Testis (tissue), 2 donors: ENCODE data around the gene DERA.

Source experiments
- POLR2A ChIP-seq: fragments of 450-650 bp; IDR thresholded peaks from one replicate; pipeline ENCODE4 v1.6.1; 2017; ENCODE audit warnings: antibody characterized with exemption, mild to moderate bottlenecking, moderate library complexity
- TF ChIP-seq, protein P1 (sequence below), 3 experiments: fragments of 450-650 bp in 2 of 3; fragments of 200-600 bp in 1 of 3; sonication (generic) in 1 of 3; IDR thresholded peaks; one replicate each; pipeline ENCODE4 v1.5.1; 2016 to 2019; ENCODE audit warnings: antibody characterized with exemption in 3 of 3, mild to moderate bottlenecking in 2 of 3, moderate library complexity in 1 of 3

DNA sequence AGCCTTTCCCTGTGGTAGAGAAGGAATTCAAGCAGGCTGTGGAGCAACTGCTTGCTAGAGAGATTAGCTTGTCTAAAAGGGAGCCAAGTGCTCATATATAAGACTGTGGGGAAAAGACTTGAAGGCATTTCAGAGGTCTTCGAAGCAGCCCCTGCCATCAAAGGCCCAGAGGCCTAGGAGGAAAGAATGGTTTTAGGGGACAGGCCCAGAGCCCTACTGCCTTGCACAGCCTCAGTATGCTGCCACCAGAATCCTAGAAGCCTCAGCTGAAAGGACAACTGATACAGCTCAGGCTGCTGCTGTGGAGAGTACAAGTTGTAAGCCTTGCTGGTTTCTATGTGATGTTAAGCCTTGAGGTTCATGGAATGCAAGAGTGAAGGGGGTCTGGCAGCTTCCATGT lies 109.9 kb downstream of the DERA start:
- no peak for TF ChIP-seq POLR2A
- TF ChIP-seq, protein P1, sequence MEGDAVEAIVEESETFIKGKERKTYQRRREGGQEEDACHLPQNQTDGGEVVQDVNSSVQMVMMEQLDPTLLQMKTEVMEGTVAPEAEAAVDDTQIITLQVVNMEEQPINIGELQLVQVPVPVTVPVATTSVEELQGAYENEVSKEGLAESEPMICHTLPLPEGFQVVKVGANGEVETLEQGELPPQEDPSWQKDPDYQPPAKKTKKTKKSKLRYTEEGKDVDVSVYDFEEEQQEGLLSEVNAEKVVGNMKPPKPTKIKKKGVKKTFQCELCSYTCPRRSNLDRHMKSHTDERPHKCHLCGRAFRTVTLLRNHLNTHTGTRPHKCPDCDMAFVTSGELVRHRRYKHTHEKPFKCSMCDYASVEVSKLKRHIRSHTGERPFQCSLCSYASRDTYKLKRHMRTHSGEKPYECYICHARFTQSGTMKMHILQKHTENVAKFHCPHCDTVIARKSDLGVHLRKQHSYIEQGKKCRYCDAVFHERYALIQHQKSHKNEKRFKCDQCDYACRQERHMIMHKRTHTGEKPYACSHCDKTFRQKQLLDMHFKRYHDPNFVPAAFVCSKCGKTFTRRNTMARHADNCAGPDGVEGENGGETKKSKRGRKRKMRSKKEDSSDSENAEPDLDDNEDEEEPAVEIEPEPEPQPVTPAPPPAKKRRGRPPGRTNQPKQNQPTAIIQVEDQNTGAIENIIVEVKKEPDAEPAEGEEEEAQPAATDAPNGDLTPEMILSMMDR (IDR thresholded peaks at IDR 0.05), result no peak
